MM.1S (cell line): ENCODE data around the gene NTMT1.

ENCODE experiments used
- EZH2 ChIP-seq: fragments of 300-600 bp; sonication (generic); optimal IDR thresholded peaks from 2 replicates; pipeline ENCODE3; 2017; ENCODE audit warnings: low read depth, mild to moderate bottlenecking, antibody characterized with exemption, low read length, mixed read lengths
- TF ChIP-seq, protein P1 (sequence below): fragments of 300-600 bp; sonication (generic); IDR thresholded peaks from 2 replicates; pipeline ENCODE4 v1.5.1; 2016; ENCODE audit warnings: antibody characterized with exemption, low read length, mixed read lengths

DNA sequence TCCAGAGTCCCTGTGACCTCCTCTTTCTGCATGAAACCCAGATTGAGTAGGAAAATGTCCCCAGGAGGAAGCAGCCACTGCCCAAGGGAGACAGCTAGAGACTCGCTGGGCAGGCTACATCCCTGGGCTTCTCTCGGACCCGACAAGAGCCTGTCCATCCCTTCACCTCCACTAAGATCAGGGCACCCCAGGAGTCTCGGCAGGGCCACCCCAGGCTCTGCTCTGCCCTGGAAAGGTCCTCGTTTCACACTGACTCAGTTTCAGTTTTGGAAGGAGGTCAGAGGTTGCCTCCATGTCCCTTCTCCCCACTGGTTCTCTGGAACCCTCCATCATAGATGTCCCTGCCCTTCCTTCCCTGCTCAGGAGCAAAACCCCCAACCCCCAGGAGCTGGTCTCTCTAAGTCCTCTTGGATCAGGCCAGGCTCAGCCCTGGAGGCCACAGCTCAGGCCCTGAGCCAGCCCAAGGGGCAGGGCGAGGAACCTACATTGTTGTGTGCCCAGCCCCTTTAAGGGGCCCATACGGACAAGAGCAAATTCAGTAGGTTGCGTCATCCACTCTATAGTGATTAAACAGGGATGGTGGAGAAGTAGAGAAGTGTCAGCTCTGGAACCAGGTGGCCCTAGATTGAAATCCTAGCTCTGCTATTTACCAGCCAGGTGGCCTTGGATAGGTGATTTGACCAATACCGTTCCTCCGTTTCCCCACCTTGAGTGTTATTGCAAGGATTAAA is 42.5 kb upstream of the NTMT1 start:
- no peak for TF ChIP-seq EZH2
- TF ChIP-seq, protein P1, sequence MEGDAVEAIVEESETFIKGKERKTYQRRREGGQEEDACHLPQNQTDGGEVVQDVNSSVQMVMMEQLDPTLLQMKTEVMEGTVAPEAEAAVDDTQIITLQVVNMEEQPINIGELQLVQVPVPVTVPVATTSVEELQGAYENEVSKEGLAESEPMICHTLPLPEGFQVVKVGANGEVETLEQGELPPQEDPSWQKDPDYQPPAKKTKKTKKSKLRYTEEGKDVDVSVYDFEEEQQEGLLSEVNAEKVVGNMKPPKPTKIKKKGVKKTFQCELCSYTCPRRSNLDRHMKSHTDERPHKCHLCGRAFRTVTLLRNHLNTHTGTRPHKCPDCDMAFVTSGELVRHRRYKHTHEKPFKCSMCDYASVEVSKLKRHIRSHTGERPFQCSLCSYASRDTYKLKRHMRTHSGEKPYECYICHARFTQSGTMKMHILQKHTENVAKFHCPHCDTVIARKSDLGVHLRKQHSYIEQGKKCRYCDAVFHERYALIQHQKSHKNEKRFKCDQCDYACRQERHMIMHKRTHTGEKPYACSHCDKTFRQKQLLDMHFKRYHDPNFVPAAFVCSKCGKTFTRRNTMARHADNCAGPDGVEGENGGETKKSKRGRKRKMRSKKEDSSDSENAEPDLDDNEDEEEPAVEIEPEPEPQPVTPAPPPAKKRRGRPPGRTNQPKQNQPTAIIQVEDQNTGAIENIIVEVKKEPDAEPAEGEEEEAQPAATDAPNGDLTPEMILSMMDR: no peak
